Calu3 (cell line): ENCODE measurements around the gene ENDOG. TPM values are rescaled to one million over a fixed set of nuclear protein-coding genes. Genes with fewer than 3 reads are reported as not detected.

ENCODE experiments used
- Bru-seq: library from RNA; stranded (reverse); fragments of 400-500 nt; gene quantifications from one replicate; lab custom pipeline; 2021; lab: Mats Ljungman, UMichigan
- BruChase-seq, 2 experiments: library from RNA; stranded (reverse); fragments of 400-500 nt; gene quantifications; one replicate each; lab custom pipeline; 2021; lab: Mats Ljungman, UMichigan
- BruUV-seq: library from RNA; stranded (reverse); fragments of 400-500 nt; replicated peaks from 2 replicates; lab custom pipeline; 2021; lab: Mats Ljungman, UMichigan
- CTCF ChIA-PET: fragments of 300-600 bp; sonication (Branson Sonifier 250); formaldehyde crosslinking; loops from one replicate; lab custom pipeline; 2022; ENCODE audit warnings: antibody characterized with exemption; lab: Charles Lee
- DNase-seq: peaks from one replicate; pipeline ENCODE4 v3.0.0; 2022
- H3K27ac Mint-ChIP-seq: one replicate; pipeline ENCODE4 v1.8.0; 2022; ENCODE audit warnings: mixed read lengths; ENCODE audit not compliant: unreplicated experiment
- H3K27me3 Mint-ChIP-seq: one replicate; pipeline ENCODE4 v1.8.0; 2022; ENCODE audit warnings: mixed read lengths; ENCODE audit not compliant: unreplicated experiment
- H3K36me3 Mint-ChIP-seq: one replicate; pipeline ENCODE4 v1.8.0; 2022; ENCODE audit warnings: mild to moderate bottlenecking, moderate library complexity, mixed read lengths; ENCODE audit not compliant: insufficient read depth, unreplicated experiment
- H3K4me1 Mint-ChIP-seq: one replicate; pipeline ENCODE4 v1.8.0; 2022; ENCODE audit warnings: mild to moderate bottlenecking, low read depth, mixed read lengths; ENCODE audit not compliant: unreplicated experiment
- H3K4me3 Mint-ChIP-seq: one replicate; pipeline ENCODE4 v1.8.0; 2022; ENCODE audit warnings: mild to moderate bottlenecking, low read depth, moderate library complexity, mixed read lengths; ENCODE audit not compliant: unreplicated experiment
- H3K9me3 Mint-ChIP-seq: one replicate; pipeline ENCODE4 v1.8.0; 2022; ENCODE audit warnings: low read depth, mixed read lengths; ENCODE audit not compliant: unreplicated experiment
- CTCF ChIP-seq: fragments of 200-600 bp; IDR thresholded peaks from one replicate; pipeline ENCODE4 v1.8.0; 2022; ENCODE audit warnings: antibody characterized with exemption; ENCODE audit not compliant: unreplicated experiment
- intact Hi-C: fragments of 100-400 bp; cut with micrococcal nuclease; formaldehyde crosslinking; loops from one replicate; pipeline ENCODE4 v1.10.0; 2022; ENCODE audit not compliant: unreplicated experiment
- long read RNA-seq: library from polyadenylated mRNA; stranded (forward); transcript quantifications from one replicate; pipeline ENCODE4 v2.0.0, GENCODE V29; 2022
- total RNA-seq: library from RNA; stranded (reverse); gene quantifications from 2 replicates; pipeline ENCODE4 v1.2.3, GENCODE V29; 2022

The ENDOG gene
- total RNA-seq (15.2 and 17.5 TPM in 2 replicates), Bru-seq, nascent RNA (percentile 42 among the genes with signal in this experiment), BruChase-seq, experiment 1, labeled RNA remaining after a 6-hour chase (percentile 50 among the genes with signal in this experiment), BruChase-seq, experiment 2, labeled RNA remaining after a 2-hour chase (percentile 43 among the genes with signal in this experiment)
- long read RNA-seq, transcript ENDOG-201 (3 exons, 1,172 nt): major isoform, 27 of 29 reads
- long read RNA-seq, partial matches to known transcripts: 1 of 29 reads
- long read RNA-seq, other reads (novel, unspliced or antisense): 1 of 29 reads

GRCh38 chr9:128818099-128818838 is at the start of gene ENDOG:
ENDOG (plus strand) TSS chr9:128818500; CDS start chr9:128818685, 185 bp downstream.
- no peaks in the 10 kb centered on the region for H3K9me3 Mint-ChIP-seq
- CTCF ChIA-PET: interaction anchor here (0.8 to 1.7 kb wide), 7 partner anchors 12 to 183 kb away, joined by 4 to 22 read pairs (median 5); partner anchors contain the start of genes PKN3, SPOUT1 and ZDHHC12
- H3K4me3 Mint-ChIP-seq: peak within 1 kb of the TSS; percentile 60
- intact Hi-C loops: no loop called here
- TF ChIP-seq CTCF: peak; percentile 84
- H3K27me3 Mint-ChIP-seq: no peaks in the 10 kb centered on the region
- H3K36me3 Mint-ChIP-seq: peaks cover 38% of the 10 kb centered on the region
- BruUV-seq: no TSS peak
- H3K4me1 Mint-ChIP-seq: no peaks in the 10 kb centered on the region
- no peak within 1 kb of the TSS for H3K27ac Mint-ChIP-seq
- DNase-seq: peak; percentile 97

GRCh38 chr9:128768606-128769005 is 49.7 kb upstream of the ENDOG start:
- Mint-ChIP-seq H3K27me3 (no peaks in the 10 kb centered on the region), H3K27ac (no peak overlapping the region), H3K4me3 (no peak overlapping the region), H3K9me3 (no peaks in the 10 kb centered on the region), H3K4me1 (peaks cover 21% of the 10 kb centered on the region), H3K36me3 (peaks cover 24% of the 10 kb centered on the region)
- no peak for TF ChIP-seq CTCF
- CTCF ChIA-PET: no interaction called here
- no TSS peak for BruUV-seq
- no peak for DNase-seq
- intact Hi-C loops: no loop called here

- BruUV-seq: no TSS peak
- Mint-ChIP-seq H3K36me3 (peaks cover 24% of the 10 kb centered on the region), H3K27ac (no peak overlapping the region), H3K4me3 (peak overlapping the region; percentile 84), H3K9me3 (peaks cover 5% of the 10 kb centered on the region), H3K4me1 (peaks cover 12% of the 10 kb centered on the region), H3K27me3 (no peaks in the 10 kb centered on the region)
- DNase-seq: no peak
- intact Hi-C loops: no loop called here
- TF ChIP-seq CTCF: no peak
- CTCF ChIA-PET: interaction anchor here (0.6 kb wide), 1 partner anchor 48 kb away, joined by 4 read pairs; the partner anchor contains the start of gene ENDOG
Observed at GRCh38 chr9:128770286-128771030, 47.8 kb upstream of the ENDOG start.

- peaks cover 8% of the 10 kb centered on the region for H3K4me1 Mint-ChIP-seq
- peak; percentile 15 for DNase-seq
- CTCF ChIA-PET: interaction anchor here (1.6 kb wide), 1 partner anchor 17 kb away, joined by 4 read pairs; no protein-coding TSS in a partner anchor
Observed at GRCh38 chr9:128771094-128771721, 47.1 kb upstream of the ENDOG start.

More at GRCh38 chr9:128771094-128771721, 47.1 kb upstream of the ENDOG start:
- no peaks in the 10 kb centered on the region for H3K27me3 Mint-ChIP-seq
- H3K4me3 Mint-ChIP-seq: peak overlapping the region; percentile 84
- H3K27ac Mint-ChIP-seq: peak overlapping the region; percentile 71
- no TSS peak for BruUV-seq
- TF ChIP-seq CTCF: no peak
- H3K36me3 Mint-ChIP-seq: peaks cover 24% of the 10 kb centered on the region
- intact Hi-C loops: no loop called here
- peaks cover 5% of the 10 kb centered on the region for H3K9me3 Mint-ChIP-seq
